ENCODE results near the gene ANKRD63.
A peak's percentile ranks its signal among the peaks of the same experiment; 100 is the strongest.

ANKRD63 gene

GRCh38 chr15:40282869-40283614 lies at the start of gene ANKRD63:
Gene ANKRD63, minus strand, starts transcription at chr15:40283064. Its CDS starts 478 bp downstream, at chr15:40282586.
- DNase-seq: no peak

GRCh38 chr15:40332113-40332781 lies 49.4 kb upstream of the ANKRD63 start:
- no peak for DNase-seq

DNA sequence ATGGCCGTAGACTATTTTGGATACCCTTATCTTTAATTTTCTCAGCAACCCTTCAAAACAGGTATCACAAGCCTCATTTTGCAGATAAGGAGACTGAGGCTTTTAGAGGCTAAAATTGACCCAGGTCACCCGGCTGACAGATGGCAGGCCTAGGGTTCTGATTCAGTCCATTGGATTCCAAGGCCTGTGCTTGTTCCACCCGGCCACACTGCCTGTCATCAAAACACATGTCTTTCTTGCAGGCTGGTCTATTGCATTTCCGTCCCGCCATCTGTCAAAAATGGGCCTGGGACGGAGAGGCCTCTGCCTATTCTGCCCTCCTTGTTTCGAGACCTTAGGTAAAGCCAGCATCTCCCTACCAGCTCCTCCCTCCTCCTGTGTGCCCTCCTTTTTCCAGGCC lies 48.8 kb upstream of the ANKRD63 start:
- DNase-seq: no peak

DNA sequence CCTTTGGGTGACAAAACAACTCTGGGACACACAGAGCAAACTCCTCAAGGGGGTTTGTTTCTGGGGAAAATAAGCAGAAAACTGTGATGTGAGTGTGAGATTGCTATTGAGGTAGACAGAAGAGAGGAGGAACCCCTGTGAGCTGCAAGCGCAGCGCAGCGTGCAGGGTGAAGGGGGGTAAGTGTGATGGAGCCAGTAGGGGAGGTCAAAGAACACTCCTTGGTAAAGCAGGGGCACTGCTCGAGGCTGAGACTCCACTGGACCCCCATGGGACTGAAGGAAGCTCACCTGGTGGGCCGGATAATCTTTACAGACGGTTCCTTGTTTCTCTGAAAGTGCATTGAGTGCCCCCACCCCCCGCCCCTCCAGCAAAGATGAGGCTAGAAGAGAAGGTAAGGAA lies 48.2 kb upstream of the ANKRD63 start:
- no peak for DNase-seq

- peak; percentile 74 for DNase-seq
These were observed 47.5 kb upstream of the ANKRD63 start for GRCh38 chr15:40330368-40330836.

DNA sequence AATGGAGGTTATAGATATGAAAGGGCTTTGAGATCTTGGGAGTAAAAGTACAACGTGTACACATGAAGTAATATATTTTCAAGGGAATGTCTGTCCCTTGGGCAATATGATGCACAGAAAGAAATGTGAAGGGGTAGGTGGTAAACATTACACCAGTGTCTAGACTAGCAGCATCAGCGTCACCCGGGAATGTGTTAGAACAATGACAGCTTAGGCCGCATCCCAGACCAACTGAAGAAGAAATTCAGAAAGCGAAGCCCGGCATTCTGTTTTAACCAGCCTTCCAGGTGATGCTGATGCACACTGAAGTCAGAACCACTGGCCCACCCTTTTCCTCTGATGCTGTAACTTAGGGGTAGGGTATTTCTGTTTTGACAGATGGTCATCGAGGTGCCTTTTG lies 46.9 kb upstream of the ANKRD63 start:
- DNase-seq: no peak

DNA sequence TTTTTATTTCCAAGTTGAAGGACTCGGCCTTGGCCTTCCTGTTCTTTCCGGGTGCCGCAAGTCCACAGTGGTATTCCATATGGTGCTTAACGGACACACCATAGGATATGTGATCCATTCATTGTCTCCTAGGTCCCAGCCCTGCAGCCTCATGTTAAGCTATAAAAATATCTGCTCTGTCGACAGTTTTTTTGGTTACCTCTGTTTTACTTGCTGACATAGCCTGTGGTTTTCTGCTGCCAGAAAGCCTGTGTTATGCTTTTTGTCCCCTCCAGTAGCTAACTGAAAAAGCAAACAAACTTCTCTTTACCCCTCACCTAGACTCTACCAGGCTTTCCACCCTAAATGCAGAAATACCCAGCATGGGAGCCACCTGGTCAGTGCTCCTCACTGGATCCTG lies 45.9 kb upstream of the ANKRD63 start:
- DNase-seq: no peak

GRCh38 chr15:40328176-40328575 lies 45.3 kb upstream of the ANKRD63 start:
- no peak for DNase-seq

DNA sequence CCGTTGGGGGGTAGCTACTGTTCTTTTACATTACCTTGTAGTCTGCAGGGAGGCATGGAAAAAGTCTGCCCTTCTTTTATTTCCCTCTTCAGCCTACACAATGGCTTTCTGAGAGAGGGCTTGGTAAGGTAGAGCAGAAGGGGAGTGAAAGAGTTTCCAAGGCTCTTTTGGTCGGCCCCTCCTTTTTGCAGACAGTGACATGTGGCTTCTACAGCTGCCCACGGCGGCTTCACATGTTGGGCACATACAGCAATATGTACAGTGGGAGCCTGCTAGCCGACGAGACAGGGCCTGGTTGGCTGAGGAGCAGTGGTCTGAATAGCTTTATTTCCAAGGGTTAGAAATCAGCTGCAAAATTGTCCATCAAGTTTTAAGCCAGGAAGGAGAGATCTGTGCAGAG lies 44.6 kb upstream of the ANKRD63 start:
- no peak for DNase-seq

DNA sequence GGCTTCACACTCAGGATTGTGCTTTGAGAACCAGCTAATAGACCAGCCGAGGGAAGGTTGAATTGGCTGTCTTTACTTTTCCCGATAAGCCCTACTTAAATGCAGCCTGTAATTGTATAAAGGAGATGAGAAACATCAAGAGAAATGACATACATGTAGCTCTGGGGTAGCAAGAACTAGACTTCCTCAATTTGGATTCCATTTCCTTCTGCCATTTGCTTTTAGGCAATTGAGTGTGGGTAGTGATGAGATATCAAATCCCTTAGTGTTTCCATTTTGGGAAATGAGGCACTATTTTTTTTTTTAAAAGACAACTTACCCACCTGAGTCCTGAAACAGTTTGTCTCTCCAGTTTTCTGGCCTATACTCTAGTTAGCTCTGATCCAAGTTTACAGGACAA lies 42.8 kb upstream of the ANKRD63 start:
- no peak for DNase-seq

- DNase-seq: no peak
These were observed 42.3 kb upstream of the ANKRD63 start for GRCh38 chr15:40325188-40325587.

- DNase-seq: no peak
These were observed 41.4 kb upstream of the ANKRD63 start for GRCh38 chr15:40323953-40324937.

- peak; percentile 80 for DNase-seq
These were observed 40.5 kb upstream of the ANKRD63 start, which contains the start of gene INAFM2 for GRCh38 chr15:40323239-40323952. Gene INAFM2, plus strand, starts transcription at chr15:40323692. Its CDS starts 364 bp downstream, at chr15:40324056.

DNA sequence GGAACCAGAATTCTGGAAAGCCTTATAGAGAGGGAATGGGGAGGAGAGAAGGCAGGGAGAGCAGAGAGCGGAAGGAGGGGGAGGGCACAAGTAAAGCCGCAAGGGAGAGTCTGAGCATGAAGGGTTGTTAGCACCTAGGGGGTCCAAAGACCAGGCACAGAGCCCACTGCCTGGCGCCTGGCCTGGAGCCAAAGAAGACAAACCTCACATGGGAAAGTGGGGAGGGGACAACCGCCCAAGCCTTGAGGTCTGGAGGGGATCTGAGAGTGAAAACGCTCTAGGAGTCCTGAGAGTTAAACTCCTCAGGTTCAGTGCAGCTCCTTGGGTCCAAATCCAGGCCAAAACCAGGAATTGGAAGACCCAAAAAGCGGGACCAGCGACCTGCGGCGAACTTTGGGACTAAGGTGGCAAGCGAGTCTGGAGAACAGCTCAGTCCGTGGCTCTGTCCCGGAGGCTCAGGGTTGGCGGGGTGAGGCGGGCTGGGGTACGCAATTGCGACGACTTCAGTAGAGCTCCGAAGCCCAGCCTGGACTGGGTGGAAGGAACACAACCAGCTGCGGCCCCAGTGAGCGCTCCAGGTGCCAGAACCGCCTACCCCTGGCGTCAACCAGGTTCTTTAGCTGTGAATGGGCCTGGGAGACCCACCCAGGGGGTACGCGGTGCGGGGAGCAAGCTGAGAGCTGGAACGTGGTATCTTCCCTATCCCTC lies 39.8 kb upstream of the ANKRD63 start:
- DNase-seq: no peak

DNA sequence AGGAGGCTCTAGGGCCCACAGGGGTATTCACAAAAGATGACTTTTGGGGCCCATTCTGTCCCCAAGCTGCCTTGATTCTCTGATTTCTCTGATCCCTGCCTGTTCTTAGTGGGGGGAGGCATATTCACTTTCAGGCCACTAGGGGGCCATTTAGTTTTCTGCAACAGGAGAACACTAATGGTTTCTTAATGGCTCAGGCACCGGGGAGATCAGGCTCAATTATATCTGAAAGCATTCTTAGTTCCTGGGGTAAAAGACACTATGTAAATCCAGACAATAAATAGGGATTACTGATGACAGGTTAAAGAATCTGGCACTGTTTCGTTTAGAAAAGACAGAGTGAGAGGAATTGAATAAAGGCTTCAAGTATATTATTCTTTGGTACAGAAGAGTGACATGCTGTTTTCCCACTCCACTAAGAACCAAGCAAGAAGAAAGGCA lies 38.1 kb upstream of the ANKRD63 start:
- peak; percentile 45 for DNase-seq

GRCh38 chr15:40320409-40320808 lies 37.5 kb upstream of the ANKRD63 start:
- no peak for DNase-seq

GRCh38 chr15:40317580-40317979 lies 34.7 kb upstream of the ANKRD63 start:
- no peak for DNase-seq

DNA sequence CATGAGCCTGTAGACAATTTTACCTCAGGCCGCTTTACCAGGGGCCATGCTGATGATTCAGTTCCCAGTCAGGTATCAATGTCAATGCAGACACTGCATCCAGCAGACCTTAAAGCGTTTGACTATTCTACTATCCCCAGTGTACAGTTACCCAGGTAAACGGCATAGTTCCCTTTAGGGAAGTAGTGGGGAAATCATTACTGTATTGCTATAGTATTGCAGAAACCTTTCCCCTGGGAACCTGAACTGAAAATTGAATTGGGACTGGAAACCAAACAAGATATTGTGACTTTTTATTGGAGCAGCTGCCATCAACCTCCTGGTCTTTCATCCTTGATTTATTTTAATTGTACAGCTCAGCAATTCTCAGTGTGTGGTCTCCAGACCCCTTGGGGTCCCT lies 34.1 kb upstream of the ANKRD63 start:
- DNase-seq: no peak

GRCh38 chr15:40314723-40315276 lies 31.9 kb upstream of the ANKRD63 start:
- DNase-seq: no peak

DNA sequence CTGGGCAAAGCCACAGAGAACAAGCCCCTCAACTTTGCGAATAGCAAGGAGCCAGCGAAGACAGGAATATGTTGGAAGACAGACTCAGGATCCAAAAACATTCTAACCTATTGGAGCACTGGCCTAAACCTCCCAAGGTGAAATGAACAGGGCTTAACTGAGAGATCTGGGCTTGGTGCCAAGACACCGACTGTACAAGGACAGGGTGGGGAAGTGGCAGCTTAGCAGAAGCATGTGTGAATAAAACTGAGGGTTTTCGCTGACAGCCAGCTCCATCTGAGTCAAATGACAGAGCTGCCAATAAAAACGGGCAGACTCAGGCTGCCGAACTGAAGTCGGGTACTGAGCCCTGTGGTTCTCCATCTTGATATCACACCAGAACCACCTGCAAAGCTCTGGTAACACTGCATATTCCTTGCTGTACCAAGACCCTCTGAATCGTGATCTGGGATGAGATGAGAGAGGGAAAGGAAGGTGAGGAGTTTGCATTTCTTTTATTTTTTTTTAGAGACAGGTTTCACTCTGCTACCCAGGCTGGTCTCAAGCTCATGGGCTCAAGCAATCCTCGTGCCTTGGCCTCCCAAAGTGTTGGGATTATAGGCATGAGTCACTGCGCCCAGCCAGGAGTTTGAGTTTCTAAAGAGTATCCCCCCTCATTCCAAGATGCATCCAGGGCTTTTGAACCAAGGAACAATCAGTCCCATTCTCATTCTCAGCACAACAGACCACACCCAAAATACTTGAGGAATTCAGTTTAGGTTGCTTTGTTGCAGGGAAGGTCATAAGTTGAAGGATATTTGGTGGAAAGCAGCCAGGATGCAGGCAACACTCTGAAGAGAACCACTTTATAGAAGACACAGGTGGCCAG lies 30.9 kb upstream of the ANKRD63 start:
- peak; percentile 48 for DNase-seq
